Tibial artery (tissue), 4 donors: ENCODE measurements around the gene TM9SF1.

ENCODE experiments used
- DNase-seq, 2 donors: peaks; one replicate each; pipeline ENCODE4 v3.0.0-alpha.2; 2019
- H3K27ac ChIP-seq, 2 donors: fragments of 200-600 bp; sonication (generic) in 1 of 2; 1 replicate in 1 of 2; 2 replicates in 1 of 2; pipeline ENCODE4 v1.5.1; 2018 to 2019; ENCODE audit warnings: mild to moderate bottlenecking in 1 of 2
- H3K27me3 ChIP-seq, 2 donors: fragments of 200-600 bp; sonication (generic) in 1 of 2; one replicate each; pipeline versions ENCODE4 v1.5.1 to v1.6.0; 2016 to 2019
- H3K36me3 ChIP-seq, 3 donors: fragments of 200-600 bp; sonication (generic) in 2 of 3; one replicate each; pipeline ENCODE4 v1.5.1; 2016 to 2019; ENCODE audit warnings: mild to moderate bottlenecking in 2 of 3
- H3K4me1 ChIP-seq, 4 donors: fragments of 200-600 bp; sonication (generic) in 2 of 4; 1 replicate in 3 of 4; 2 replicates in 1 of 4; pipeline ENCODE4 v1.5.1; 2016 to 2019
- H3K4me3 ChIP-seq, 2 donors: fragments of 200-600 bp; sonication (generic) in 1 of 2; 1 replicate in 1 of 2; 2 replicates in 1 of 2; pipeline ENCODE4 v1.5.1; 2018 to 2019; ENCODE audit warnings: mild to moderate bottlenecking in 2 of 2
- H3K9me3 ChIP-seq, 3 donors: fragments of 200-600 bp; sonication (generic) in 1 of 3; one replicate each; pipeline ENCODE4 v1.5.1; 2016 to 2019
- intact Hi-C: fragments of 100-400 bp; cut with DNase I; formaldehyde crosslinking; loops from one replicate; pipeline ENCODE4 v1.15.0; 2023; ENCODE audit warnings: low total_unique reads
- TF ChIP-seq, protein P1 (sequence below), 2 experiments: fragments of 200-600 bp in 1 of 2; fragments of 450-650 bp in 1 of 2; IDR thresholded peaks; one replicate each; pipeline ENCODE4 v1.5.1; 2017 to 2019; ENCODE audit warnings: antibody characterized with exemption in 2 of 2, mild to moderate bottlenecking in 1 of 2, moderate library complexity in 1 of 2

Gene TM9SF1

GRCh38 chr14:24212924-24213865 lies 18.0 kb upstream of the TM9SF1 start, which contains the start of gene CHMP4A:
CHMP4A (minus strand) TSS chr14:24213488; CDS start chr14:24213439, 49 bp downstream.
- Histone ChIP-seq H3K27me3 (no peaks in the 10 kb centered on the region), H3K36me3 (peaks cover 18 to 35% (median 34%) of the 10 kb centered on the region in 3 donors), H3K27ac (peak within 1 kb of the TSS; percentile 89 to 96), H3K9me3 (no peaks in the 10 kb centered on the region), H3K4me1 (peaks cover 0 to 31% (median 27%) of the 10 kb centered on the region in 4 donors), H3K4me3 (peak within 1 kb of the TSS; percentile 62 to 90)
- DNase-seq, result peak; percentile 98 to 99
- intact Hi-C loops, result no loop called here
- TF ChIP-seq, protein P1, sequence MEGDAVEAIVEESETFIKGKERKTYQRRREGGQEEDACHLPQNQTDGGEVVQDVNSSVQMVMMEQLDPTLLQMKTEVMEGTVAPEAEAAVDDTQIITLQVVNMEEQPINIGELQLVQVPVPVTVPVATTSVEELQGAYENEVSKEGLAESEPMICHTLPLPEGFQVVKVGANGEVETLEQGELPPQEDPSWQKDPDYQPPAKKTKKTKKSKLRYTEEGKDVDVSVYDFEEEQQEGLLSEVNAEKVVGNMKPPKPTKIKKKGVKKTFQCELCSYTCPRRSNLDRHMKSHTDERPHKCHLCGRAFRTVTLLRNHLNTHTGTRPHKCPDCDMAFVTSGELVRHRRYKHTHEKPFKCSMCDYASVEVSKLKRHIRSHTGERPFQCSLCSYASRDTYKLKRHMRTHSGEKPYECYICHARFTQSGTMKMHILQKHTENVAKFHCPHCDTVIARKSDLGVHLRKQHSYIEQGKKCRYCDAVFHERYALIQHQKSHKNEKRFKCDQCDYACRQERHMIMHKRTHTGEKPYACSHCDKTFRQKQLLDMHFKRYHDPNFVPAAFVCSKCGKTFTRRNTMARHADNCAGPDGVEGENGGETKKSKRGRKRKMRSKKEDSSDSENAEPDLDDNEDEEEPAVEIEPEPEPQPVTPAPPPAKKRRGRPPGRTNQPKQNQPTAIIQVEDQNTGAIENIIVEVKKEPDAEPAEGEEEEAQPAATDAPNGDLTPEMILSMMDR (IDR thresholded peaks at IDR 0.05), result peak in 1 of 2 experiments; percentile 14

DNA sequence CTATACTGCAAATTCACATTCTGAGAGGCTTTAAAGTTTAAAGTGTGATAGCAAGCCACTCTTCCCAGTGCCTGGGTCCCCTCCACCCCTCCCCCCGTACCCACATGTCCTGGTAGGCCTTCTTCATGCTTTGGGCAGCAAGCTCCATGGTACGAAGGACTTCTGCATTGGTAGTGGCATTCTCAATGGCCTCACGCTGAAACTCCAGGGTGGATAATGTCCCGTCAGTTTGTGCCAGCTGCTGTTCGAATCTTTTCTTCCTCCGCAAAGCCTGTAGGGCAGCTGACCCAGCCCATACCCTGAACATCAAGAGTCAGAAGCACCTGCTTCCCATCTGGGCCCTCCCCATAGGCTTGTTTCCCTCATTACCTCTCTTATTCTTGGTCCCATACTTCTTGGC lies 16.1 kb upstream of the TM9SF1 start:
- no peak overlapping the region for H3K4me3 ChIP-seq
- H3K27ac ChIP-seq, result no peak overlapping the region
- no peaks in the 10 kb centered on the region for H3K9me3 ChIP-seq
- H3K36me3 ChIP-seq, result peaks cover 30 to 45% (median 39%) of the 10 kb centered on the region in 3 donors
- peak in 1 of 2 donors; percentile 35 for DNase-seq
- peaks cover 0 to 31% (median 26%) of the 10 kb centered on the region in 4 donors for H3K4me1 ChIP-seq
- intact Hi-C loops, result no loop called here
- TF ChIP-seq, protein P1 (IDR thresholded peaks at IDR 0.05), result no peak
- H3K27me3 ChIP-seq, result no peaks in the 10 kb centered on the region

DNA sequence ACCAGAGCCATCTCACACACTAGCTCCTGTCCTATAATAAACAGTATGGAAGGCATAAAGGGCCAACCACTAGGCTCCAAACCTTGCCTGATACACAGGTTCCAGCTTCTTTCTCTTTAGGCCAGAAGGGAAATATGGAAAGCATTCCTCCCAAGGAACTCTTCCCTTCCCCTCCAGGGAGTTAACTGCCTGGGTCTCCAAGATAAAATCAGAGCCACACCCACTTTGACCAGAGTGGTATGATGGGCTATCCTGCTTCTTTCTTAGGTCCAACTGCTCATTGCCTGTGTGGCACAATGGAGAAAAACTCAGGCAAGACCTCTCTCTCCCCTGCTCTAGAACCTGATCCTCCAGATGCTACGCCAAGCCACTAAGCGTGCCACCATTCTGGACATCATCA lies 12.4 kb upstream of the TM9SF1 start:
- no peak overlapping the region for H3K4me3 ChIP-seq
- H3K4me1 ChIP-seq, result peaks cover 0 to 8% (median 7%) of the 10 kb centered on the region in 4 donors
- H3K27me3 ChIP-seq, result no peaks in the 10 kb centered on the region
- no peak overlapping the region for H3K27ac ChIP-seq
- peak in 1 of 2 donors; percentile 29 for DNase-seq
- peaks cover 43 to 61% (median 48%) of the 10 kb centered on the region in 3 donors for H3K36me3 ChIP-seq
- no peaks in the 10 kb centered on the region for H3K9me3 ChIP-seq
- intact Hi-C loops, result no loop called here
- TF ChIP-seq, protein P1 (IDR thresholded peaks at IDR 0.05), result no peak

DNA sequence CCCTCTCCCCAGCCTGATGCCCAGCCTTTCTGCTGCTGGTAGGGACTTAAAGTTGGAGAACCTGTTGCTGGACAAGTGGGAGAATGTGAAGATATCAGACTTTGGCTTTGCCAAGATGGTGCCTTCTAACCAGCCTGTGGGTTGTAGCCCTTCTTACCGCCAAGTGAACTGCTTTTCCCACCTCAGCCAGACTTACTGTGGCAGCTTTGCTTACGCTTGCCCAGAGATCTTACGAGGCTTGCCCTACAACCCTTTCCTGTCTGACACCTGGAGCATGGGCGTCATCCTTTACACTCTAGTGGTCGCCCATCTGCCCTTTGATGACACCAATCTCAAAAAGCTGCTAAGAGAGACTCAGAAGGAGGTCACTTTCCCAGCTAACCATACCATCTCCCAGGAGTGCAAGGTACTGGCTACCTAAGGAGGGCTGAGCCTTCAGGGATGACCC lies 11.9 kb upstream of the TM9SF1 start:
- no peak overlapping the region for H3K27ac ChIP-seq
- intact Hi-C loops, result no loop called here
- peak in 1 of 2 donors; percentile 28 for DNase-seq
- peaks cover 0 to 4% (median 3%) of the 10 kb centered on the region in 4 donors for H3K4me1 ChIP-seq
- H3K27me3 ChIP-seq, result no peaks in the 10 kb centered on the region
- H3K9me3 ChIP-seq, result no peaks in the 10 kb centered on the region
- no peak overlapping the region for H3K4me3 ChIP-seq
- H3K36me3 ChIP-seq, result peaks cover 47 to 66% (median 52%) of the 10 kb centered on the region in 3 donors
- TF ChIP-seq, protein P1 (IDR thresholded peaks at IDR 0.05), result no peak

DNA sequence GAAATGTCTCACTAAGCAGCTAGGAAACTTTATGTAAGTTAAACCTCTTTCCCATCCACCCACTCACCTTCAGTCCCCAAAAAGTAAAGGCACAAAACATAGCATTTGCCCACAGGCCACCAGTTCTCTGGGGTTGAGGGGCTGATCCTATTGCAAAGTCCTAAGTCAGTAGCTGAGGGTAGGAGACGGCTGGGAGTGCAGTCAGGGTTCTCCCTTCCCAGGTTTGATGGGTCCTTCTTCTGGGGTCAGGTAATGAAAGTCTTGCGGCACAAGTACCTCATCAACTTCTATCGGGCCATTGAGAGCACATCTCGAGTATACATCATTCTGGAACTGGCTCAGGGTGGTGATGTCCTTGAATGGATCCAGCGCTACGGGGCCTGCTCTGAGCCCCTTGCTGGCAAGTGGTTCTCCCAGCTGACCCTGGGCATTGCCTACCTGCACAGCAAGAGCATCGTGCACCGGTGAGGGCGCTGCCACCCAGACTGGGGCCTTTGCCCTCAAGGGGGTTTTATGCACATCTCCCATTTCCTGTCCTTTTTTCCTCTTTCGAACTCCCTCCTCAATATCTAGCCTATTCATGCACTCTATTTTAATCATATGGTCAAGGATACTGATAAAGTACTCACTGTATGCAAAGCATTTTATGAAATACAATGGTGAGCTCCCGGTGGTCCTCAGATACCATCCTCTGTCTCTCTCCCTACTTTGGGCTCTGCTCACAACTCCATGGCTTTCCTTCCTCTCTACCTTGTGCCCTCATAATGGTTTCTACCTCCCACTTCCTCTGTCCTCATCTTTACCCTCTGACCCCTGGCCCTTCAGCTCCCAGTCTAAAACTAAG lies 11.2 kb upstream of the TM9SF1 start:
- peak in 1 of 2 donors; percentile 53 for DNase-seq
- H3K4me1 ChIP-seq, result no peaks in the 10 kb centered on the region
- TF ChIP-seq, protein P1 (IDR thresholded peaks at IDR 0.05), result no peak
- peaks cover 48 to 68% (median 53%) of the 10 kb centered on the region in 3 donors for H3K36me3 ChIP-seq
- no peaks in the 10 kb centered on the region for H3K27me3 ChIP-seq
- intact Hi-C loops, result no loop called here
- no peaks in the 10 kb centered on the region for H3K9me3 ChIP-seq
- no peak overlapping the region for H3K4me3 ChIP-seq
- H3K27ac ChIP-seq, result no peak overlapping the region
